Stimulated activated CD8-positive, alpha-beta memory T cell treated with anti-CD3 and anti-CD28 coated beads, Interleukin-12 subunit alpha, Interleukin-12 subunit beta, amount 100 ng/mL, for 24 hours (primary cell): Measurements from ENCODE around the gene PALMD.

ENCODE experiments used
- DNase-seq: peaks from one replicate; pipeline ENCODE4 v3.0.0-alpha.2; 2020; ENCODE audit errors: extremely low read depth

PALMD gene

DNA sequence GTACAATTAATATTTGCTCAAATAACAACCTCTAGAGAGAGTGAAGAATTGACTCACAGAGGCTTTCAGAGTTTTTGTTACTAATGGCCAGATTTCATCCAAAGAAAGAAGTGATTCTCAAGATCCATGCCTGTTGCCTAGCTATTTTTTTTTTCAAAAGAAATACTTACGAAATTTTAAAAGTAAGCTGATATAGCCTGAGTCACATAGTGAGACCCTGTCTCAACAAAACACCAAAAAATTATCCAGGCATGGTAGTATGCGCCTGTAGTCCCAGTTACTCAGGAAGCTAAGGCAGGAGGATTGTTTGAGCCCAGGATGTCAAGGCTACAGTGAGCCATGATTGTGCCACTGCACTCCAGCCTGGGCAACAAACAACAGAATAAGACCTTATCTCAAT lies 14.6 kb downstream of the PALMD start:
- DNase-seq, result no peak

DNA sequence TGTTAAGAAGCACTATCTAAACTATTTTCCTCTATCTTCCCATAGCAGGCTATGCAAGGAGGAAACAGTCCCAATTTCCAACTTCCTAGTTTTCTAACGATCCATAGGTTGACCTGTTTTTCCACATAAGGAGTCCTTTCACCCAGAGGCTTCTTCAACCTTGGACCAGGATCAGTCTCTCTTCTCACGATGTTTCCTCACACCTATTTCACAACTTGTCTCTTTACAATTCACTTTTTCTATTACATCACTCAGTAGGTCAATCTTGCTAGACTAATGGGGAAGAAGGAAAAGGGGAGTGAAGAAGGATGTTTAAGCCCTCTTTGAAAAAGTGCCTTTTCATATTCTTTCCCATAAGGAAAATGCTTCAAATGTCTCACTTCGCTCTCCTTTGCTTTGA lies 15.9 kb downstream of the PALMD start:
- no peak for DNase-seq

DNA sequence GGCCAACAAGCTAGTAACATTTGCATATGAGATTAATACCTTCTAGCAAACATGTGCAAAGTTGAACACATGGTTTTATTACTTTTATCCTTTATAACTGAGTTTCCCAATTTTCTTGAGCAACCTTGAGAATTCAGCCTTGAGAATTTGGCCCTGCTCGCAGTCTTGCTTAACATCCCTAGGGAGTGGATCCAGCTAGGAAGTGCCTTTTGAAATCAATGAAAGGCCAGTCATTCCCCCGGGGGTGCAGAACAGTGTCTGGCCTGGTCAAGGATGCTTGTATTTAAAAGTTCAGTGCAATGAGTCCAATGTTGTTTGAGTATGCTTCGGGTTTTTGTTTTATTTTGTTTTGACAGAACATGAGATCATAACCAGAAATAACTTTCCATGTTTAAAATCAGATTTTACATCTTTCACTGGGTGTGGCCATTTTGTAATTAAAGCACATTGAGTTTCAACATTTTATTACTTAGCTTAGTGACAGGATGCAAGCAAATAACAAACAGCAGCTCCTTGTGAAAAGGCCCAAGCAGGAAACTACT lies 16.7 kb downstream of the PALMD start:
- no peak for DNase-seq

DNA sequence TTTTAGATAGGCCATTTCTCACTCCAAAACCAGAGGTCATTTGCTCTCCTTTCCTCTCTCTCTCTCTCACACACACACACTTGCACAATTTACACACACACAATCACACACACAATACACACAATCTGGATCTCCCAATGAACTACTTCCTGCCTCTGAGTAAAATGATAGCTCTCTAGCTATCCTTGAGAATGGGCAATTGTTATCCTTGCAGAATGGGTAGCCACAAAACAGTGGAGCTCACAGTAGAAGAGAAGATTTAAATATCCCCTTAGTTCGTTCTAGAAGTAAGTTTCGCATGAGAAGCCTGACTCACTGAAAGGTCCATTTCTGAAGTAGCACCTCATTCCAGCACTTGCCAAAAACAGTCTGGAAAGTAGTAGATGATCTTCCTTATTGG lies 17.6 kb downstream of the PALMD start:
- no peak for DNase-seq

DNA sequence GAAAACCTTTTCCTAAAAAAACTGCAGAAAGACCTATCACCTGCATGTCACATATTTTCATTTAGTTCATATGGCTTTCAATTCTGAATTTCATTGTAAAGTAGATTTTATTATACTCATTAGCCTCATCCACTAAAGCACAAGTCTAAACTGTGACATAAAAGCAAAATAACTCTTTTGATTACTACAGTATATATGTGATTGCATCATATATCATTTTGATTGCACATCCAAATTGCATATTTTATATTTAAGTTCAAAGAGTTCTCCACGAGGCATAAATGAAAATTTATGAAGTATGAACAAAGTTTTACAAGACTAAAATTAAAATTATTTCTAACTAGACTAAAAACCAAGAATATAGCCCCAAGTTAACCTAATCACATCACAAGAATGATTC lies 19.3 kb downstream of the PALMD start:
- DNase-seq, result no peak

DNA sequence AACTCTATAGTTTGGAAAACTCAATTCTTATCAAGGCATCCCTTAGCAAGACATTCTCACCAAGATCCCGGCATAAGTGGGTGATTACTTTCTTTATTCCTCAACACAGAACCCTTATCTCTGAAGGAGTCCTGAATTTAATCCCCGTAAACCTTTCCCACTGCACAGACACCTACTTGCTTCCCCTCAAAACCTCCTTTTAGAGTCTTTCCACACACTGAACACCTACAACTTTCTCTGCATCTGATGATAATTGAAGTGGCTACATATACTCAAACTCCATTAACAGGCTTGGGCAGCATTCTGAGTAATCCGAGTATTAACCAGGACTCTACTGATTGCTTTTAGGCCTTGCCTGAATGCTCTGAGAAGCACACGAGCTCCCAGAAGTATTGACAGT lies 23.5 kb downstream of the PALMD start:
- no peak for DNase-seq

DNA sequence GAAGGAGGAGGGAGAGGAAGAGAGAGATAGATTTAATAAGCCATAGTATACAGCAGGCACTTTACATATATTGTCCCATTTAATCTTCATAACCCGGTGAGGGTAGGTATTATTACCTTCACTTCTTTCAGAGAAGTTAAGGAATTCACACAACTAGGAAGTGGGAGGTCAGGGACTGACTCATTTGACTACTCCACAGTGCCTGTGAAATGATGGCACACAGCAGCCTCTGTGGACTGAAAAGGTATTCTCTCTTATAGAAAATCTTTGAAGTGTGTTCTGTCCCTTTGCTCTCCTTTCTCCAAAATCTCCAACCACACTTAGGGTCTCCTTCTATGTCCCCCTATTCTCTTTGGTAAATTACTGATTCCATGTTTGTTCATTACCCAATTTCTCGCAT lies 23.9 kb downstream of the PALMD start:
- DNase-seq, result no peak

DNA sequence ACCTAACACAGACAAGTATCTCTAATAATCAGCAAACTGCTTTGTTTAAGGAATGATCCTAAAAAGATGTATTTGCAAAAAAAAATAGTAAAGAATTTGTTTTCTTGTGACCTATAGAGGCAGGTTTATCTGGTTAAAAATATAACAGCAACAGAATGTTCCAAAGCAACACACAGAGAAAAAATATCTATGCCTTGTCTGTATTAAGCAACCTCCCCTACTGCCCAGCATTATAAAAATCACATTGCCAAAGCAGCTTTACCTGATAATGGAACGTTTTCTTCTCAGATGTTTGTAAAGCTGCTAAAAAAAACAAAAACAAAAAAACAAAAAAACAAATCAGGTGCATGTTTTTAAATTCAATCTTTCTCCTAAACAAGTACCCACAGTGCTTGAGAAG lies 24.7 kb downstream of the PALMD start:
- DNase-seq, result no peak

DNA sequence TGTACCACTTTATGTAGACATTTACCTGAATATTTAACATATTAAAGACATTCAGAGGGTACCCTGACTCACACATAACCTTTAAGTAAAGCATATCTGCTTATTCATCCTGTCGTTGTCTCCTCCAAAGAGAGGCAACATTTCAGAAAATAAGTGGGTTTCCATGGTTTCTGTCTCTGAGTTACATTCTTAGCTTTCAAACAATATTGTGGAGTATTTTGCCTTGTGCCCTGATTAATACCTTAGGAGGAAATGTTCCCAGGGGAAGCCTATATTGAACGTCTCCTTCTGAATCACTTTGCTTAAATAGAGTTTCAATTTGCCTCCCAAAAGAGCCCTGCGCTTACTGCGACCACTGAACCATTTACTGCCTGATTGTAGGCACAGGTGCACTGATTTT lies 26.1 kb downstream of the PALMD start:
- DNase-seq, result no peak

DNA sequence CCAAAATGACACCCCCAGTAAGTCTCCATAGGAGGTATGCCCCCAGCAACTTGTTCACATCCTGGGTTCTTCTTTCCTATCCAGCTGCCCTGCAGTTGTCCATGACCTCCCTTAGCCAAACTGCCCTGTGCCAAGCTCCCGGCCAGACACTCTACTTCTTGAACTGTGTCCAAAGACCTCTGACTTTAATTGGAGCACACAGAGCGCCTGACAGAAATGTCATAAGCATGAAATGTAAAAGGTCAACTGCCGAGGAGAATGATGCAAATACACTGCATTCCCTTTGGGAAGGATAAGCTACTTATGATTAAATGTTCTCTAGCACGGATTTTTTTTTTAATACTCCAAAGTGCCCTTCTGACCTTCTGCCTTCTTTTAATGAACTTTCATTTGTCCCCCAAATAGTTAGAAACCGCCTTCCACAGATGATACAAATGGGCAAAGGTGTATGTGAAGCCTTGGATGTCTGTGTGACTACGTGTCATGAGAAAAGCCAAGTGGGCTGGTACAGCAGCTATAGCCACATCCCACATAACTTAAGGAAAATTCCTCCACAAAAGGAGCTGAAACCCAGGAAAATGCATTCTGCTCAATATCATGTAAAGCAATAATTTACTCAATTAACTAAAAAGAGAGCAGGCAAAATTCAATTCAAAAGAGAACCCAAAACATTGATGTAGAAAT lies 26.8 kb downstream of the PALMD start:
- DNase-seq, result no peak

DNA sequence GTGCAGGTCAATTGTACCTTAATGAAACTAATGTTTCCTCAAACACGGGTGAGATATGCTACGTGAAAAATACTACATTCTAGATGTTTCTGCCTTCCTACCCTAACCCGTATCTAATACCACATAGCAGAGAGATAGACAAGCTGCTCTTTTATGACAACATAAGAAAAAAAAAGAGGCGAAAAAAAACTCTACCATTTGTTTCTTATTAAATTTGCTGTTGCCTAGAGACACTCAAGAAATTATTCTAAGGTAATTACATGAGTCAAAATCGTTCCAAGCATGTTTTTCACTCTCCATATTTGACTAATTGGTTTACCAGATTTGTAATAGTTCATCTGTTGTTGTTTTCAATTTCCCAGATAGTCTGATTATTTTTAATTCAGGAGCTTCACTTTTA lies 27.4 kb downstream of the PALMD start:
- no peak for DNase-seq

DNA sequence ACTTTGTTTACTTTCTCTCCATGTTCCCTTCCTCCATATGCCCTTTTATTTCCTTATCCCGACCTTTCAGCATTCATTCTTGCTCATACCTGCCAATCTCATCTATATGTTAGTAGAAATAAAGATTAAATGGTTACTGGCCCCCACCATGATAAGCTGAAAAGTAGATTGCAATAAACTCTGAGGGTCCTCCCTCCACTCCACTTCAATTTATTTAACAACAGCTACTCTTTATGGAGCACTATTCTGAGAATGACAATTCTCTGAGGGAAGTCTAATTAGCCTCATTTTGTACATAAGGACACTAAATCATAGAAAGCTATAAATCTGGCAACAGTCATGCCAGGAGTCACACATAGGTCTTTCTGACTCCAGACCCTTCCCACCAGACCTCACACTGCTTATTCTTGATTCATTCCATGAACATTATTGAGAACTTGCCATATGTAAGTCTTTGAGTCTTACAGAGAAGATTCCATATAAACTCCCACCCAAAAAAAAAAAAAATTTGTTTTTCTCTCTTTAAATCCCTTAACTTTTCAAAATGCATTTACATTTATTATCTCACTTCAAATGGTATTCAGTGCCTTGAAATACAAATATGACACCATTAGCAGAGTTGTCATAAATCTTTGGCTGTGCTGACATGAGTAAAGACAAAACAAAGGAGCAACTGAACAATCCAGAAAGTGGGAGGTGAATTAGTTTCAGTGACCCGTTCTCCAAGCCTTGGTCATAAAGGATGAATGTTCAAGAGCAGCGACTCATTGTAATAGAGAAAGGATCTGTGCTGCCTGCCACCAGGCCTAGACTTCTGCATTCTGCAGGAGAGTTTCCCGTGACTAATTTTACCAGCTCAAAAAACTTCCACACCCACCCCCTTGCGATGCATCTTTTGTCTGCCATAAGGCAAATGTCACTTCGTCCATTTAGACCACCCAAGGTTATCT lies 28.5 kb downstream of the PALMD start:
- no peak for DNase-seq

DNA sequence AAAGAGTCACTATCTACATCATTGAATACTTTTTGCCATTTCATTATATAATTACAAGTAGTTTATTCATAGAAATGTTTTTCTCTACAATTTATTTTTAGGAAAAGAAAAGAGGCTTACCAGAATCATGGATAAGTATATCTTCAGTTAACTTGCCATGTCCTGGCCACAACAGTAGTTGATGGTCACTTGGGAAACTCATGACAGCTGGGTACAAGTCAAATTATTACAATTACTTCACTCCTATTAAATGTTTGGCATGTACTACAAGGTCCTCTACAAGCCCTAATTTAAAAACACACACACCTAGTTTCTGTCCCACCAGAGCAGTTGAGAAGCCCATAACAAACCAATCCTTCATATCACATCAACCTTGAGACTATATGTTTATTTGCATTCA lies 29.4 kb downstream of the PALMD start:
- no peak for DNase-seq

DNA sequence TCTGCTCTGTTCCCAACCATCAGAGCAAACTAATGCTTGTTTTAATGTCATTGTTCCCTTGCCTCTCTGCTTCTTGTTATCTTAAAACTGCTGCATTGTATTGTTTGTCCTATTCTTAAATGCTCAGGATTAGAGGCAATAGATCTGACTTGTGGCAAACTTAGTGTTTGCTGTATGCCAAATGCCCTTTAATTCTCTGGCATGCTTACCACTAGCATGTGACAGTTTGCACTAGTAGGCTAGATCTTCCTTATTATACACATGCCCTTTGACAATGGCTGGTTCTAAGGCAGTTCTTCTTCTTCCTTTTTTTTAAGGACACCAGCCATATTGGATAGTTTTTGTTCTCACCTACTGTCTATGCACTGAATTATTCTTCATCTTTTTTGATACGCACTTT lies 30.1 kb downstream of the PALMD start:
- no peak for DNase-seq

DNA sequence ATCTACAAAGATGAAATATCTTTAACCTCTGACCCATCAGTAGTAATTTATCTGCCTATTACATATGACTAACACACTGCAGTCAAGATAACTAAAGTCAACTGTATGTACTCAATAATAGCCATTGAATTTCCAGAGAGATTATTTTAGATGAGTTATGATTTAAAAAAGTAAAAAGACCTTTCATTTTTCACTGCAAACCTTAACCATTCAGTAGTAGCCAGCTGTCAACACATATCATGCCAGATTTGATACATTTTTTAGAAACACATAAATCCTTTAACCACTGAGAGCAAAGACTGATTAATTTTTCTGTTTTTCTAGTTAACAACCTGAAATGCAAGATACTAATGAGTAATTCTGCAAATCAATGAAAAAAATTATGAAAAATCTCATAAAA lies 31.0 kb downstream of the PALMD start:
- no peak for DNase-seq

DNA sequence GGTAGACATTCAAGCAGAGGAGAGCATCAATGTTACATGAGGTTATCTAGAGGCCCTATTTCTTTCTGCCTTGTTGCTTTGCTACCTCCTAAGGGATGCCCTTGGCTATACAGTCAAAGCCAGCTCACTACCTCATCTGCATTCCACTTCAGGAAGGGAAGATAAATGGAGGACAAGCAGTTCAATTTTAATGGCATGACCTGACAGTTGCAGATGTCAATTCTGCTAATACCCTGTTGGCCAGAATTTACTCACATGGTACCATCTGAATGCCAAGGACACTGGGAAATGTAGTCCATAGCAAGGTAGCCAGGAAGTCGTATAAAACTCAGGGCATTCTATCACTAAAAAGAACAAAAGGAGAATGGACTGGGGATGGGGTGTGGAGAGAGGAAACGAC lies 31.5 kb downstream of the PALMD start:
- DNase-seq, result no peak

DNA sequence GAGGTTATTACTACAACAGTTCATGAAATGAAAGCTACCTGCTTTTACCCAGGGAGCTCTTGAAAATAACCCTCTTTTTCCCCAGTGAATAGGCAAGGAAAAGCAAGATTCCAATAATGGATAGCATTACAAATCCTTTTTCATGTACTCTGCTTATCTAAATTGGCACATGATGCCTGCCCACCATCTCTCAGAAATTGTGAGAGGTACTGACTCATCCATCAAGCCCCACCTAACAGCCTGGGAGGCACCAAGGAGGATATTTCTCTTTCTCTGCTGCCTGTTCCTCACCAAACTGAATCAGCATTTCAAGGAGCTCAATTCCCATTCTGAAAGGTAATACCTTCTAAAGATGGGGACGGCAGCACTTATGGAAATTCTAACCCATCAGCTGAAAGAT lies 34.4 kb downstream of the PALMD start:
- no peak for DNase-seq

DNA sequence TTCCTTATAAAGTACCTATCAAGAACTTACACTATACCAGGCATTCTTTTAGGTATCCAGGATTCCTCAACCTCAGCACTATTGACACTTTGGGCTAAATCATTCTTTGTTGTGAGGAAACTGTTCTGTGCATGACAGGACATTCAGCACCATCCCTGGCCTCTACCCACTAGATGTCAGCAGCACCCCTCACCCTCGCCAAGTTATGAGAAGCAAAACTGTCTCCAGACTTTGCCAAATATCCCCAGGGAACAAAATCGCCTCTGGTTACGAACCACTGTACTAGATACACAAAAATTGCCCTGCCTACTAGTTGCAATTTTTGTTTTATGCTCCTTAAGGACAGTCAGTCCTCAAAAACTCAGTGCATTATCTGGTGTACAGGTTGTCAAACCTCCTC lies 35.7 kb downstream of the PALMD start:
- DNase-seq, result no peak

DNA sequence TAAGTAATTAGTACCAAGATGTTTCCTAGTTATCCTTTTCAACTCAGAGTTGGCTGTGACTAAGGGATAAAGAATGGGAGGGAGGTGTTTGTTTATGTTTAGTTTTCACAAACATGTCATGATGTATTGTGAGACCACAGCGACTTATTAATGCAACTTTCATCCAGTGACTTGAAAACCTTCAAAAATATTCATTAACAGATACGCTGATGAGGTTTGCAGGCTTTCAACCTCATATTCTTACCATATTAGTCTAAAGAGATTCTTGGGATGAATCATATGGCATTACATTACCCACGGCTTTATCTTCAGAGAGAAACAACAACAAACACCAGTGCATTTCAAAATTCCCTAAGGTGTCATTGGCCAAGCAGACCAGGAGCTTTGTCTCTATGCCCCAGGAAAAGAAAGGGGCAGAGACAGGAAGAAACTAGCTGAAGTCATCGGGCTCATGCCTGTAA lies 36.4 kb downstream of the PALMD start:
- DNase-seq, result no peak

DNA sequence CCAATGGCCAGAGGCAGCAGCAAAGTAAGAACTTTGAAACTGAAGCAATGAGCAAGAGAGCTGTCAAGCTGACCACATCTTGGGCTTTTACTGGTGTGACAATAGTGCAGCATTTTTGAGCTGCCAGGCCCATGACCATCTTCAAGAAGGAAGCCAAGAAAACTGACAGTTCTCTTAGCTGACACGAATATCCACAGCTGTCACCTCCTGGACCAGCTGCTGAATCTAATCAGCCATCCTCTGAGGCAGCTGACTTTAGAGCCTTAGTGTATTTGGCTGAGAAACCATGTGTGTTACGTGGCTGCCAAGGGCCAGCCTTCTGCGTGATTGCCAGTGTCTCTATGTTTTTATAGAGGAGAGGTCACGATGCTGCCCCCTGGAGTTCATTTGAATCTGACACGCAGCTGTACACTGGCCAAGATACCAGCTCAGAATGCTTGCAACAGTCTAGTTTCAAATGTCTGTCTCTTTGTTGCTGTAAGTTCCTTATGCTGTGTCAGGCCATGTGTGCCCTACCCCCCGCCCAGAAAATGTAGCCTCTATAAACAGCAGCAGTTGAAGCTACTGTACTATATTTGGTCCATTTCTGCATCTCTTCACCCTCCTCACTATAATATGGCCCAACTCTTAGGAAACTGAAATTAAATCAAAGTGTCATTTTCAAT lies 39.7 kb downstream of the PALMD start:
- DNase-seq, result no peak

DNA sequence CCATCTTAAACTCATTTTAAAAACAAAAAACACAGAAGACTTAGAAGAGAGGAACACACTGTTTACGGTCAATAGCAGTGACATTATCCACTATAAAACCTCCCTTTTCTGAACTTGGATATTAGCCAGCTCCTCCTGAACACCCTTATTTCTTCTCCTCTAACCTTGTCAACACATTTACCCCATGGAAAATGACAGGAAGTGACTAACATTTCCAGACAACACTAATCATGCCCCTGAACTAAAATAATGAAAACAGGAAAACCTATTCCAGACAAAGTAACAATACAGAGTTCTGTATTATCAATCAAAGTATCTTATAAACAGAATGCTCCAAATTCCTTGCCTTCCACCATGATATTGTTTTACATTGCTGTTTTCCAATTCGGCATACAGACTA lies 45.3 kb downstream of the PALMD start:
- no peak for DNase-seq

DNA sequence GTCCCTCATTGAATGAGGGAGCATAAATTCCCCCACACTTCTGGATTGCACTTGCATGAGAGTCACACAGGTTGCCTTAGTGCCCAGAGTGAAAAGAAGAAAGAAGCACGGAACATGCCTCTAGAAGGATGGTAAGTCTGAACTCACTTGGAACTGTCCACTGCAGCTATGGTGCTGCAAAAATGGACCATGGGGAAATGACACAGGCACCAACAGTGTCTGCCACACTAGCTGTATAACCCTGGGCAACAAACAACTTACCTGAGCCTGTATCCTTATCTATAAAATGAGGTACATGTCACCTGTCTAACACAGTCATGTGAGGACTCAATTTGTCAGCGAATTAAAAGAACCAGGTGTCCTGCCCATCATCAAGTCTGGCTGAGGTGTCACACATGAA lies 50.7 kb downstream of the PALMD start:
- no peak for DNase-seq
